Mucosa of gallbladder (tissue), 1 donor: ENCODE measurements around the gene COL6A2. TPM values are rescaled to one million over a fixed set of nuclear protein-coding genes. Genes with fewer than 3 reads are reported as not detected.
"Not testable (repeated sequence)": the region's sequence is repeated elsewhere in the genome, so short reads cannot be mapped to it uniquely, and the experiment has no call there.

Source experiments
- DNase-seq: peaks from one replicate; pipeline ENCODE4 v3.0.0-alpha.2; 2020; ENCODE audit warnings: low spot score
- total RNA-seq: library from RNA; stranded (reverse); gene quantifications from one replicate; pipeline ENCODE4 v1.2.1, GENCODE V29; 2021
- donor health status: DM: no; HTN: no; CAD: no.

COL6A2 gene
- total RNA-seq, 1 donor from 2014 or later, result 1,004 TPM

DNA sequence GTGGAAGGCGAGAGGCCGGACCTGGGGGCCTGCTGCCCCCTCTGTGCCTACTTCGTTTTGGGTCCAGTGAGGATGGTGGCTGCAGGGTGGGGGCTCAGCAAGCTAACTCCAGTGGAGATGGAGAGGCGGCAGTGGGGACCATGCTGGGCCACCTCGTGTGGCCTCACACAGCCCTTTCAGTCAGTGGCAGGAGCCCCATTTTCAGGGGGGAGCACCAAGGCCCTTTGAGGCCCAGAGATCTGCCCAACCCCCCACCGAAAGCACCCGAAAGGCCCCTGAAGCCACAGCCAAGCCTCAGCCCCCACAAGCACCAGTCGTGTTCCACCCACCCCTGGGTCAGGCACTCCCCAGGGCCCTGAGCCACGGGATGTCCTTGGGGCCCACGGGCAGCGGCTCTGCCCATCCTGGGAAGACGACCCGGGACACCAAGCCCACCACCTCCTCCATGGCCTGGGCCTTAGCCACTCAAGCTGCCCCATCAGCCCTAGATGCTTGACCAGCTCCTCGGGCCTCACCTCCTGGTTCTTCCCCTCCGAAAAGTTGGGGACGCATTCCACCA lies 57.1 kb downstream of the COL6A2 start:
- DNase-seq, result no peak

GRCh38 chr21:46155514-46156377 lies 57.8 kb downstream of the COL6A2 start, which contains the start of gene FTCD:
Gene FTCD, minus strand, starts transcription at chr21:46155579. Its CDS starts 56 bp downstream, at chr21:46155523.
- no peak for DNase-seq

DNA sequence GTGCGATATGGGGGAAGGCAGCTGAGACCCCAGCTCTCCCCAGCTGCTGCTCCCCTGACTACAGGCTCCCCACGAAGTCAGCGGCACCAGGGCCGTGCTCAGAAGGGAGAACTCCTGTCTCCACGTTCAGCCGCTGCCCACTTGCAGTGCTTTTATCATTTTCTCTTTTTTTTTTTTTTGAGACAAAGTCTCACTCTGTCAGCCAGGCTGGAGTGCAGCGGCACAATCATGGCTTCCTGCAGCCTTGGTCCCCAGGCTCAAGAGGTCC lies 58.4 kb downstream of the COL6A2 start:
- DNase-seq, result no peak

- no peak for DNase-seq
These were observed 58.8 kb downstream of the COL6A2 start for GRCh38 chr21:46156678-46157077.

GRCh38 chr21:46157396-46157986 lies 59.6 kb downstream of the COL6A2 start:
- no peak for DNase-seq

DNA sequence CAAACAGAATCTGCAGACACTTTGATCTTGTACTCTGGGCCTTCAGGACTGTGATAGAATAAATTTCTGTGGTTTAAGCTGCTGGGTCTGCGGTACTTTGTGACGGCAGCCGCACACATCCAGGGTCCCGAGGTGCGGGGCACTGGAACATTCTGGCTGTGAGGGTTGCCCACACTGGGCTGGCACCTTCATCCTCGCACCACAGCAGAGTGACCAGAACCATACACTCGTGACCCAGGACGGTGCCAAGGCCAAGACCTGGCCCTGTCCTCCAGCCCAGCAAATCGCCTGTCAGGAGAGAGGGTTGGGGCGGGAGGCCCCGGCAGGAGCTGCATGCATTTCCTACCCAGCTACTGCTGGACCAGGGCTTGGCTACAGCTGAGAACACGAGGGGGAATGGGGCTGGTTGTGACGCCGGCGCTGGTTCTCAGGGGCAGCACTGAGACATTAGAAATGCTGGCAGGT lies 60.1 kb downstream of the COL6A2 start:
- DNase-seq, result no peak

DNA sequence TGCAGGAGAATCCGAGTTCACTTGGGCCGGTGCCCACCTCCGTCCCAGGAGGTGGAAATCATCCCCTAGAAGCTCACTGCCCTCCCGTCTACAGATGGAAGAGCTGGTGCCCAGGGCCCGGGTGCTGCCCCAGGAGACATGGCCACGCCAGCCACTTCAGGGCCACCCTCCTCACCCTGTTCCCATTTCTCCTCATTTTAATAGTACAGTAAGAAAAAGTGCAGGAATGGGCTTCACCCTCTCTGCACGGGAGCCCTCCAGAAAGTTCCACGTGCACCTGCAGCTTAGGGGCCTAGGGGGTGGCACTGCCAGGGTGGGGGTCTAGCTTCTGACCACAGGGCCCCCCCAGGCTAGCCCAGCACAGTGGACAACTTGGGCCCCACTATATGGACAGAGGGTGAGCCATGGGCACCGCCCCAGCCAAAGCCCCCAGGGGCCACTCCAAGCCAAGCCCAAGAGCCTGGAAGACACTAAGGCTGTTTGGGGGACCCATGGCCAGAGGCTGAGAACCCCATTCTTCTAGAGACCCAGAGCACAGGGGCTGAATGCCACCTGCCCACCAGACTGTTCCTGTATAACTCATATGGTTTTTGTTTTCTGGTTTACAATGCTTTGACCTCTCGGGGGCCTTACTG lies 60.9 kb downstream of the COL6A2 start:
- DNase-seq, result no peak

- no peak for DNase-seq
These were observed 61.5 kb downstream of the COL6A2 start for GRCh38 chr21:46159390-46159789.

GRCh38 chr21:46159841-46160656 lies 62.1 kb downstream of the COL6A2 start:
- DNase-seq, result no peak

DNA sequence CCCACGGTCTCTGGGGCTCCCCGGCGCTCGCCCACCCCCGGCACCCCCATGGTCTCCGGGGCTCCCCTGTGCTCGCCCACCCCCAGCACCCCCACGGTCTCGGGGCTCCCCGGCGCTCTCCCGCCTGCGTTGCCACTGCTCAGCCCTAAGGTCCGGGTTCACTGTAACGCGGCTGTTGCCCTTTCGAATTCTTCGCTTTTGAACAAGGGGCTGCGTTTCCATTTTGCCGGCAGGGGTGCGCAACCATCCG lies 62.7 kb downstream of the COL6A2 start:
- DNase-seq, result no peak

DNA sequence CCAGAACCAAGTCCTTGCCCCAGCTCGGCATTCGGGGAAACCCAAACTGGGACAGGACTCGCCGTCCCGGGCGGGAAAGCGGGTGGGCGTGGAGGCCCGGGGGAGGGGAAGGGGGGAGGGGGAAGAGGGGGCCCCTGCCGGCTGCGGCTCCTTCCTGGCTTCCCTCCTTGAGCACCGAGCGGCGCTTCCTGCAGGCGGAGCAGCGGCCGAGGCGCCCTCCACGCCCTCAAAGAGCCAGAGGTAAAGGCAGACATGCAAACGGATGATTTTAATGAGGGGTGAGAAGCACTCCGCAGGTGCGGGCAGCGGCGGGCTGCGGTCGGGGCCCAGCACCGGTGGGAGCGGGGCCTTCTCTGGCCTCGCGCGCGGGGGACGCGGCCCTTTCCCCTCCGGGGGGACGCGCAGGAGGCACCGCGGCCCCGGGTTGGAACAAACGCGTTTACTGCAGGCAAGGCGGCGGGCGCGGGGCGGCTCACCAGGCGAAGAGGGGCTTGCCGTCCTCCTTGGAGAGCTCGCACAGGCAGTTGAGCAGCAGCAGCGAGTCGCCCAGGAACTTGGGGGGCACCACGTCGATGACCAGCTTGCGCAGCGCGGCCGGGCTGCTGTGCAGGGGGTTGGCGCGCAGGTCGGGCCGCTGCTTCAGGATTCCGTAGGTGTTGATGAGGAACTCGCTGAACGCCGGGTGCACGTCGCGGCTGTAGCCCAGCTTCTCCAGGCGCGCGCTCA lies 63.2 kb downstream of the COL6A2 start:
- no peak for DNase-seq

DNA sequence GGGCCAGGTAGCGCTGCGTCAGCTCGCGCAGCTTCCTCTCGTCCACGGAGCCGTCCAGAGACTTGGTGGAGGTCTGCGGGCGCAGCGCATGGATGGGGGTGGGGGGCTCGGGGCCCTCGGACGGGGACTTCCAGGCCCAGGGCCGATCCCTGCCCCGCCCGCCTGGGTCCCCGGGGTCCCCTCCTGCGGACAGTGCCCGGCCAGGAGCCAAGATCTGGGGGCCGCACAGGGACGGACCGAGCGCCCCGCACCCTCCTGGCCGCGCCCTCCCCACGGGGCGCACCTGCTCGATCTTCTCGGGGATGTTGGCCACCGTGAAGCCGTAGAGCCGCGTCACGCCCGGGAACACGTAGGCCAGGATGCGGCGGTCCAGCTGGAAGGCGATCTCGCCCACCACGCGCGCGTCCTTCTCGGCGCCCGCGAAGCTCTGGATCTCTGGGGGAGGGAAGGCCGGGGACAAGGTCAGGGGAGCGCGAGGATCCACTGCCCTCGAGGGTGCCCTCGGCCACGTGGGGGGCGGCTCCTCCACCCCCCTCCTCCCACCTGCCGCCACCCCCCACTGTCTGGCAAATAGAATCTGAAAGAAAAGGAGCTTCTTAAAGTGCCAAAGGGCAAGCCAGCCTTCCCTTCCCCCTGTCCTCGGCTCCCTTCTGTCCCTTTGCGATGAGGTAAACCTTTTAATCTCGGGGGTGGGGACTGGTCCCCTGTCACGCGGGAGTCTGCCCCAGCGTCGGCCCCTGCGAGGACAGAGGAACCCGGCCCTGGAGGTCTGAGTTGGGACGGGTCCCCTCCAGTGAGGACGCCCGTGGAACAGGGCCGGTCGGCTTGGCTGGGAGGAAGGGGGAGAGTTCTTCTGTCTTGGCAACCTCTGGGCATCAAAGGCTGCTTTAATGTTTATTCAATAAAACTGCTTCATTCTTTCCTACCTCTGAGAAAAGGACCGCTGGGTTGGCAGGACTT lies 64.0 kb downstream of the COL6A2 start:
- DNase-seq, result no peak

DNA sequence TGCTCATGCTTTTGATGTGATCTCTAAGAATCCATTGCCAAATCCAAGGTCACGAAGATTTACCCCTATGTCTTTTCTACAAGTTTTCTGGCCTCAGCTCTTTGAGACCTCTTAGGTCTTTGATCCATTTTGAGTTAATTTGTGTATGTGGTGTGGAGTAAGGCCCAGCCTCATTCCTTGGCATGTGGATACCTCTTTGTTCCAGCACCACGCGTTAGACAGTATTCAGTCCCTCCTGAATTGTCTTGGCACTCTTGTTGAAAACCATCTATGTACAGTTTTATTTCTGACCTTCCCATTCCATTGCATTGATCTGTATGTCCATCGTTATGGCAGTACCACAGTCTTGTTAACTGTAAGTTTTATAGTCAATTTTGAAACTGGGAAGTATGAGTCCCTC lies 65.5 kb downstream of the COL6A2 start:
- no peak for DNase-seq

- DNase-seq, result no peak
These were observed 67.2 kb downstream of the COL6A2 start for GRCh38 chr21:46165098-46165497.

DNA sequence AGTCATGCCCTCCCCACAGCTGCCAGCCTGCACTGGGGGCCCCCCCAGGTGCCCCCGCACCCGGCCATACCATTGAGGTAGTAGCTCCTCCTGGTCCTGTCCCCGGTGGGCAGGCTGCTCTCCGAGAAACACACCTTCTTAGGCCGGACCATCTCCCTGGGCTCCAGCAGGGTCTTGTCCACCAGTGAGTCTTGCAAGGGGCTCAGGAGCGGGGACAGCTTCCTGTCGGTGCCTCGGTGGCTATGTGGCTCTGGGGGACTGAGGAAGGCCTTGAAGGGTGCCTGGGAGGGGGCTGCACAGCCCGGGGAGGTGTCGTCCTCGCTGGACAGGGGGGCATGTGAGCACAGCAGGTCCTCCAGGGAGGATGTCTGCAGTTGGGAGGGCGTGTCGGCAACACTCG lies 70.3 kb downstream of the COL6A2 start:
- DNase-seq, result no peak

GRCh38 chr21:46168659-46169386 lies 70.9 kb downstream of the COL6A2 start:
- DNase-seq, result no peak

GRCh38 chr21:46170436-46171193 lies 72.7 kb downstream of the COL6A2 start:
- DNase-seq, result not testable (repeated sequence)

DNA sequence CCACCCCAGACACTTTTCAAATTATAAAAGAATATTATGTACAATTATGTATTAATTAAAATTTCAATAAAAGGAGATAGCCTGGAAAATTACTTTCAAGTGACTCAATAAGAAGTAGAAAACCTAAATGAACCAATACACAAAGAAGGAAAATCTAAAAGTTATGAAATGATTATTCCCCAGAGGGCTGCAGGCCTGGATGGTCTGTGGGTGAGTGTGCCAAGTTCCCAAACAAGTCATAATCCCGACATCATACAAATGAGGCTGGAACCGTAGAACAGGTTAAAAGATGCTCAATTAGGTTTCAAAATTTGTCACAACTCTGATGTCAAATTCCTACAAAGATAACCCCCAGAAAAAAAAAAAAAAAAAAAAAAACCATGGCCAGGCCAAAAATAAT lies 73.7 kb downstream of the COL6A2 start:
- DNase-seq, result no peak
